K562 (cell line): Measurements from ENCODE around the gene ATXN7L1. TPM values are rescaled to one million over a fixed set of nuclear protein-coding genes. Genes with fewer than 3 reads are reported as not detected.

Experiments used
- ATAC-seq: fragments of 200-7000 bp; cut with Tn5 transposase; 3 replicates; pipeline ENCODE4 v1.9.1; 2020; ENCODE audit warnings: moderate library complexity
- BruUV-seq: library from RNA; stranded (reverse); fragments of 400-500 nt; replicated peaks from 2 replicates; lab custom pipeline; 2021; lab: Mats Ljungman, UMichigan
- CTCF ChIA-PET: fragments of 300-600 bp; formaldehyde crosslinking; extraction: SDS; loops from one replicate; lab custom pipeline; 2021; ENCODE audit warnings: low intra/inter-chr PET ratio; lab: Yijun Ruan, JAX
- POLR2A ChIA-PET: fragments of 300-600, 350-650 bp; sonication (Branson Sonifier 250); formaldehyde crosslinking; extraction: SDS; loops from one replicate; lab custom pipeline; 2021; ENCODE audit warnings: antibody characterized with exemption, inconsistent platforms; lab: Yijun Ruan, JAX
- DNase-seq, 4 experiments: peaks; one replicate each; pipeline versions ENCODE4 v3.0.0 to v3.0.0-alpha.2; 2011 to 2018; ENCODE audit warnings: low spot score in 3 of 4, mixed read lengths in 3 of 4; ENCODE audit errors: extremely low read depth in 1 of 4
- FAIRE-seq: peaks from 2 replicates; lab custom pipeline; 2011; peaks lifted over from hg19 to GRCh38; lab: Jason Lieb, UNC
- H2AFZ ChIP-seq: 2 replicates; pipeline ENCODE4 v1.6.0; 2011; ENCODE audit warnings: low read depth, low read length, control low read depth, inconsistent platforms
- H3K27ac ChIP-seq: fragments of 200-600 bp; 3 replicates; pipeline ENCODE4 v1.8.0; 2011; ENCODE audit warnings: low read depth, mild to moderate bottlenecking, control low read depth, inconsistent platforms, low read length, moderate library complexity, mixed read lengths; ENCODE audit errors: extremely low read depth
- H3K27me3 ChIP-seq, 2 experiments: fragments of 300-600 bp in 1 of 2; 2 replicates in 1 of 2; 3 replicates in 1 of 2; pipeline versions ENCODE4 v1.6.0 to v1.8.0; 2011; ENCODE audit warnings: inconsistent platforms in 2 of 2, low read length in 2 of 2, mild to moderate bottlenecking in 1 of 2, mixed read lengths in 1 of 2, moderate library complexity in 1 of 2; ENCODE audit not compliant: control insufficient read depth in 2 of 2, insufficient read depth in 2 of 2
- H3K36me3 ChIP-seq: fragments of 300-600 bp; 3 replicates; pipeline ENCODE4 v1.8.0; 2011; ENCODE audit warnings: mild to moderate bottlenecking, low read length, inconsistent platforms; ENCODE audit not compliant: control insufficient read depth, insufficient read depth
- H3K4me1 ChIP-seq, 2 experiments: fragments of 200-600 bp in 1 of 2; replicated peaks in 1 of 2; 2 replicates in 1 of 2; 3 replicates in 1 of 2; pipeline versions ENCODE4 v1.5.1 to v1.8.0; 2011; ENCODE audit warnings: inconsistent platforms in 2 of 2, low read length in 2 of 2, mild to moderate bottlenecking in 1 of 2, mixed read lengths in 1 of 2, moderate library complexity in 1 of 2; ENCODE audit not compliant: control insufficient read depth in 2 of 2, insufficient read depth in 2 of 2
- H3K4me2 ChIP-seq: 2 replicates; pipeline ENCODE4 v1.6.1; 2011; ENCODE audit warnings: low read length, control low read depth, inconsistent platforms, mixed read lengths; ENCODE audit not compliant: insufficient read depth
- H3K4me3 ChIP-seq: fragments of 200-600 bp; sonication (generic), shearing (Covaris generic); 2 replicates; pipeline ENCODE4 v1.5.1; 2016; ENCODE audit warnings: control low read depth, inconsistent platforms
- H3K79me2 ChIP-seq: fragments of 200-600 bp; 3 replicates; pipeline ENCODE4 v1.8.0; 2011; ENCODE audit warnings: low read length, inconsistent platforms; ENCODE audit not compliant: control insufficient read depth, insufficient read depth
- H3K9ac ChIP-seq, 2 experiments: 2 replicates each; pipeline versions ENCODE4 v1.6.0 to v1.6.1; 2011; ENCODE audit warnings: low read depth in 2 of 2, low read length in 2 of 2, control low read depth in 1 of 2, inconsistent platforms in 1 of 2, mild to moderate bottlenecking in 1 of 2, mixed read lengths in 1 of 2; ENCODE audit not compliant: insufficient read depth in 1 of 2
- H3K9me1 ChIP-seq: one replicate; pipeline ENCODE4 v1.6.0; 2011; ENCODE audit warnings: inconsistent platforms, mild to moderate bottlenecking, low read length, moderate library complexity; ENCODE audit not compliant: control insufficient read depth, insufficient read depth
- H3K9me3 ChIP-seq: replicated peaks from 2 replicates; pipeline ENCODE4 v1.5.1; 2011; ENCODE audit warnings: low read depth, low read length, inconsistent platforms; ENCODE audit not compliant: control insufficient read depth, insufficient read depth
- H4K20me1 ChIP-seq: replicated peaks from 2 replicates; pipeline ENCODE4 v1.6.1; 2011; ENCODE audit warnings: low read length, inconsistent platforms, mixed read lengths; ENCODE audit not compliant: control insufficient read depth, insufficient read depth
- CC2D1A ChIP-seq: fragments of 450-650 bp; IDR thresholded peaks from 2 replicates; pipeline ENCODE4 v1.6.1; 2017; ENCODE audit warnings: mild to moderate bottlenecking
- DACH1 ChIP-seq: fragments of 450-650 bp; IDR thresholded peaks from 2 replicates; pipeline ENCODE4 v1.6.1; 2018; ENCODE audit not compliant: partially characterized antibody
- E2F3 ChIP-seq: fragments of 250-450 bp; sonication (Bioruptor Pico); IDR thresholded peaks from 2 replicates; pipeline ENCODE4 v1.4.0; 2020; ENCODE audit warnings: mild to moderate bottlenecking
- HDGF ChIP-seq: fragments of 450-650 bp; IDR thresholded peaks from 2 replicates; pipeline ENCODE4 v1.6.1; 2016
- IRF9 ChIP-seq: fragments of 450-650 bp; IDR thresholded peaks from 2 replicates; pipeline ENCODE4 v1.6.1; 2016; ENCODE audit warnings: missing biosample characterization, missing genetic modification characterization
- PTTG1 ChIP-seq: fragments of 450-650 bp; IDR thresholded peaks from 2 replicates; pipeline ENCODE4 v1.6.1; 2016; ENCODE audit warnings: low read depth, mild to moderate bottlenecking, missing genetic modification characterization, missing compliant biosample characterization
- TAF7 ChIP-seq: fragments of 450-650 bp; IDR thresholded peaks from 2 replicates; pipeline ENCODE4 v1.6.1; 2016; ENCODE audit warnings: missing genetic modification characterization, missing compliant biosample characterization
- ZC3H8 ChIP-seq: fragments of 450-650 bp; IDR thresholded peaks from 2 replicates; pipeline ENCODE4 v1.6.1; 2017
- ZNF780A ChIP-seq: fragments of 250-450 bp; sonication (Bioruptor Pico); IDR thresholded peaks from 2 replicates; pipeline ENCODE4 v1.5.0; 2021; ENCODE audit warnings: mild to moderate bottlenecking
- ZNF785 ChIP-seq: fragments of 250-450 bp; sonication (Bioruptor Pico); IDR thresholded peaks from 2 replicates; pipeline ENCODE4 v1.4.0; 2020; ENCODE audit warnings: mild to moderate bottlenecking
- WGBS: fragments of 100-300 bp; shearing (Covaris generic); methylation state at CpG from one replicate; pipeline ENCODE4 v1.1.6; 2016; ENCODE audit warnings: low coverage, mixed read lengths; ENCODE audit not compliant: insufficient coverage; ENCODE audit errors: missing lambda C conversion rate; 5-methylcytosine and 5-hydroxymethylcytosine counted together
- in situ Hi-C: fragments of 300-500 bp; cut with MboI; formaldehyde crosslinking; loops from 4 replicates; pipeline ENCODE4 v1.15.0; 2018; ENCODE audit warnings: inconsistent platforms, mixed read lengths
- intact Hi-C: fragments of 100-400 bp; cut with micrococcal nuclease; formaldehyde crosslinking; loops from 2 replicates; pipeline ENCODE4 v1.14.2; 2022
- polyA plus RNA-seq, 8 experiments: library from polyadenylated mRNA; depleted of rRNA in 4 of 8; stranded (reverse) in 5 of 8; unstranded in 3 of 8; fragments of >200 nt; fragmentation: Nextera tagmentation in 2 of 8; fragmentation: Illumina TruSeq in 1 of 8; extraction: Ambion mirVana in 2 of 8; extraction: Trizol in 1 of 8; gene quantifications; 2 replicates each; pipeline versions ENCODE4 v1.2.1 to v1.2.3, GENCODE V29; 2011 to 2014; ENCODE audit warnings: inconsistent platforms in 1 of 8, missing spikeins in 1 of 8
- total RNA-seq, 7 experiments: library from RNA; depleted of rRNA in 6 of 7; stranded (reverse); fragments of >200 nt in 6 of 7; fragmentation: Illumina TruSeq in 2 of 7; extraction: Trizol in 2 of 7; gene quantifications; 2 replicates each; pipeline versions ENCODE4 v1.2.1 to v1.2.3, GENCODE V29; 2011 to 2021; ENCODE audit warnings: low replicate concordance in 1 of 7
- TF ChIP-seq, protein P1 (sequence below): fragments of 250-450 bp; sonication (Bioruptor Pico); IDR thresholded peaks from 2 replicates; pipeline ENCODE4 v1.4.0; 2020; ENCODE audit warnings: borderline replicate concordance
- TF ChIP-seq, protein P2 (sequence below): fragments of 450-650 bp; IDR thresholded peaks from 2 replicates; pipeline ENCODE4 v1.6.1; 2018; ENCODE audit not compliant: partially characterized antibody
- TF ChIP-seq, protein P3 (sequence below): fragments of 200-800 bp; sonication (Bioruptor generic); IDR thresholded peaks from 2 replicates; pipeline ENCODE4 v1.6.1; 2016; ENCODE audit warnings: missing genetic modification characterization, missing compliant biosample characterization

Gene ATXN7L1
- total and polyA plus RNA-seq, 9 of the 15 experiments (the other 6 are each of a cell fraction or from before 2014, with no cell fraction given) = 6.6 to 13.7 (median 10.7) TPM

- BruUV-seq = no TSS peak
- TF ChIP-seq, protein P1, sequence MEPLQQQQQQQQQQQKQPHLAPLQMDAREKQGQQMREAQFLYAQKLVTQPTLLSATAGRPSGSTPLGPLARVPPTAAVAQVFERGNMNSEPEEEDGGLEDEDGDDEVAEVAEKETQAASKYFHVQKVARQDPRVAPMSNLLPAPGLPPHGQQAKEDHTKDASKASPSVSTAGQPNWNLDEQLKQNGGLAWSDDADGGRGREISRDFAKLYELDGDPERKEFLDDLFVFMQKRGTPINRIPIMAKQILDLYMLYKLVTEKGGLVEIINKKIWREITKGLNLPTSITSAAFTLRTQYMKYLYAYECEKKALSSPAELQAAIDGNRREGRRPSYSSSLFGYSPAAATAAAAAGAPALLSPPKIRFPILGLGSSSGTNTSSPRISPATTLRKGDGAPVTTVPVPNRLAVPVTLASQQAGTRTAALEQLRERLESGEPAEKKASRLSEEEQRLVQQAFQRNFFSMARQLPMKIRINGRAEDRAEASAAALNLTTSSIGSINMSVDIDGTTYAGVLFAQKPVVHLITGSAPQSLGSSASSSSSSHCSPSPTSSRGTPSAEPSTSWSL (CRISPR knock-in tag) = no peak
- TF ChIP-seq E2F3 (CRISPR knock-in tag) = no peak
- TF ChIP-seq ZNF785 (CRISPR knock-in tag) = no peak
- no peak for TF ChIP-seq PTTG1 (tag)
- TF ChIP-seq DACH1 = no peak
- TF ChIP-seq, protein P2, sequence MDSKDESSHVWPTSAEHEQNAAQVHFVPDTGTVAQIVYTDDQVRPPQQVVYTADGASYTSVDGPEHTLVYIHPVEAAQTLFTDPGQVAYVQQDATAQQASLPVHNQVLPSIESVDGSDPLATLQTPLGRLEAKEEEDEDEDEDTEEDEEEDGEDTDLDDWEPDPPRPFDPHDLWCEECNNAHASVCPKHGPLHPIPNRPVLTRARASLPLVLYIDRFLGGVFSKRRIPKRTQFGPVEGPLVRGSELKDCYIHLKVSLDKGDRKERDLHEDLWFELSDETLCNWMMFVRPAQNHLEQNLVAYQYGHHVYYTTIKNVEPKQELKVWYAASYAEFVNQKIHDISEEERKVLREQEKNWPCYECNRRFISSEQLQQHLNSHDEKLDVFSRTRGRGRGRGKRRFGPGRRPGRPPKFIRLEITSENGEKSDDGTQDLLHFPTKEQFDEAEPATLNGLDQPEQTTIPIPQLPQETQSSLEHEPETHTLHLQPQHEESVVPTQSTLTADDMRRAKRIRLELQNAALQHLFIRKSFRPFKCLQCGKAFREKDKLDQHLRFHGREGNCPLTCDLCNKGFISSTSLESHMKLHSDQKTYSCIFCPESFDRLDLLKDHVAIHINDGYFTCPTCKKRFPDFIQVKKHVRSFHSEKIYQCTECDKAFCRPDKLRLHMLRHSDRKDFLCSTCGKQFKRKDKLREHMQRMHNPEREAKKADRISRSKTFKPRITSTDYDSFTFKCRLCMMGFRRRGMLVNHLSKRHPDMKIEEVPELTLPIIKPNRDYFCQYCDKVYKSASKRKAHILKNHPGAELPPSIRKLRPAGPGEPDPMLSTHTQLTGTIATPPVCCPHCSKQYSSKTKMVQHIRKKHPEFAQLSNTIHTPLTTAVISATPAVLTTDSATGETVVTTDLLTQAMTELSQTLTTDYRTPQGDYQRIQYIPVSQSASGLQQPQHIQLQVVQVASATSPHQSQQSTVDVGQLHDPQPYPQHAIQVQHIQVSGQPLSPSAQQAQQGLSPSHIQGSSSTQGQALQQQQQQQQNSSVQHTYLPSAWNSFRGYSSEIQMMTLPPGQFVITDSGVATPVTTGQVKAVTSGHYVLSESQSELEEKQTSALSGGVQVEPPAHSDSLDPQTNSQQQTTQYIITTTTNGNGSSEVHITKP = no peak
- TF ChIP-seq HDGF = no peak
- TF ChIP-seq CC2D1A = no peak
- no peak for TF ChIP-seq ZC3H8
- TF ChIP-seq, protein P3, sequence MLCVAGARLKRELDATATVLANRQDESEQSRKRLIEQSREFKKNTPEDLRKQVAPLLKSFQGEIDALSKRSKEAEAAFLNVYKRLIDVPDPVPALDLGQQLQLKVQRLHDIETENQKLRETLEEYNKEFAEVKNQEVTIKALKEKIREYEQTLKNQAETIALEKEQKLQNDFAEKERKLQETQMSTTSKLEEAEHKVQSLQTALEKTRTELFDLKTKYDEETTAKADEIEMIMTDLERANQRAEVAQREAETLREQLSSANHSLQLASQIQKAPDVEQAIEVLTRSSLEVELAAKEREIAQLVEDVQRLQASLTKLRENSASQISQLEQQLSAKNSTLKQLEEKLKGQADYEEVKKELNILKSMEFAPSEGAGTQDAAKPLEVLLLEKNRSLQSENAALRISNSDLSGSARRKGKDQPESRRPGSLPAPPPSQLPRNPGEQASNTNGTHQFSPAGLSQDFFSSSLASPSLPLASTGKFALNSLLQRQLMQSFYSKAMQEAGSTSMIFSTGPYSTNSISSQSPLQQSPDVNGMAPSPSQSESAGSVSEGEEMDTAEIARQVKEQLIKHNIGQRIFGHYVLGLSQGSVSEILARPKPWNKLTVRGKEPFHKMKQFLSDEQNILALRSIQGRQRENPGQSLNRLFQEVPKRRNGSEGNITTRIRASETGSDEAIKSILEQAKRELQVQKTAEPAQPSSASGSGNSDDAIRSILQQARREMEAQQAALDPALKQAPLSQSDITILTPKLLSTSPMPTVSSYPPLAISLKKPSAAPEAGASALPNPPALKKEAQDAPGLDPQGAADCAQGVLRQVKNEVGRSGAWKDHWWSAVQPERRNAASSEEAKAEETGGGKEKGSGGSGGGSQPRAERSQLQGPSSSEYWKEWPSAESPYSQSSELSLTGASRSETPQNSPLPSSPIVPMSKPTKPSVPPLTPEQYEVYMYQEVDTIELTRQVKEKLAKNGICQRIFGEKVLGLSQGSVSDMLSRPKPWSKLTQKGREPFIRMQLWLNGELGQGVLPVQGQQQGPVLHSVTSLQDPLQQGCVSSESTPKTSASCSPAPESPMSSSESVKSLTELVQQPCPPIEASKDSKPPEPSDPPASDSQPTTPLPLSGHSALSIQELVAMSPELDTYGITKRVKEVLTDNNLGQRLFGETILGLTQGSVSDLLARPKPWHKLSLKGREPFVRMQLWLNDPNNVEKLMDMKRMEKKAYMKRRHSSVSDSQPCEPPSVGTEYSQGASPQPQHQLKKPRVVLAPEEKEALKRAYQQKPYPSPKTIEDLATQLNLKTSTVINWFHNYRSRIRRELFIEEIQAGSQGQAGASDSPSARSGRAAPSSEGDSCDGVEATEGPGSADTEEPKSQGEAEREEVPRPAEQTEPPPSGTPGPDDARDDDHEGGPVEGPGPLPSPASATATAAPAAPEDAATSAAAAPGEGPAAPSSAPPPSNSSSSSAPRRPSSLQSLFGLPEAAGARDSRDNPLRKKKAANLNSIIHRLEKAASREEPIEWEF = no peak
- TF ChIP-seq TAF7 (tag) = no peak
- TF ChIP-seq IRF9 (tag) = no peak
- no peak for TF ChIP-seq ZNF780A
These were observed 167.7 kb downstream of the ATXN7L1 start for GRCh38 chr7:105708763-105709080.

More at GRCh38 chr7:105708763-105709080, 167.7 kb downstream of the ATXN7L1 start:
- no peaks in the 10 kb centered on the region for H3K36me3 ChIP-seq
- 0 out of 5 replicates have a peak, but pooled peaks cover 0 to 5% of the 10 kb centered on the region in 2 experiments for H3K27me3 ChIP-seq
- intact Hi-C loops (no loop called here), in situ Hi-C loops (no loop called here)
- no peak overlapping the region for H2AFZ ChIP-seq
- DNase-seq (no peak), FAIRE-seq (no peak), ATAC-seq (no peak)
- no peaks in the 10 kb centered on the region for H3K4me1 ChIP-seq
- no peaks in the 10 kb centered on the region for H3K9me1 ChIP-seq
- peaks cover 13% of the 10 kb centered on the region; the same call in 1 of the 2 replicates for H3K9me3 ChIP-seq
- H3K9ac ChIP-seq = no peak overlapping the region
- ChIA-PET CTCF (no interaction called here), POLR2A (no interaction called here)
- no peak overlapping the region for H3K4me2 ChIP-seq
- WGBS = 27% methylated on average over 4 of the region's 4 CpGs
- no peaks in the 10 kb centered on the region for H4K20me1 ChIP-seq
- no peak overlapping the region for H3K4me3 ChIP-seq
- H3K79me2 ChIP-seq = no peaks in the 10 kb centered on the region
- no peak overlapping the region for H3K27ac ChIP-seq
